Uterus (tissue), 2 donors: ENCODE measurements around the gene ADAMTS2.

Experiments
- POLR2A ChIP-seq, 2 donors: fragments of 450-650 bp; IDR thresholded peaks; one replicate each; pipeline ENCODE4 v1.6.1; 2016; ENCODE audit warnings: antibody characterized with exemption in 2 of 2, mild to moderate bottlenecking in 1 of 2, moderate library complexity in 1 of 2
- TF ChIP-seq, protein P1 (sequence below), 4 experiments: fragments of 200-600 bp in 2 of 4; fragments of 450-650 bp in 2 of 4; sonication (generic) in 2 of 4; IDR thresholded peaks; one replicate each; pipeline ENCODE4 v1.5.1; 2016 to 2019; ENCODE audit warnings: antibody characterized with exemption in 4 of 4, mild to moderate bottlenecking in 2 of 4, moderate library complexity in 1 of 4

GRCh38 chr5:179177711-179178575, 167.3 kb downstream of the ADAMTS2 start:
- TF ChIP-seq POLR2A (IDR thresholded peaks at IDR 0.05), result no peak
- TF ChIP-seq, protein P1, sequence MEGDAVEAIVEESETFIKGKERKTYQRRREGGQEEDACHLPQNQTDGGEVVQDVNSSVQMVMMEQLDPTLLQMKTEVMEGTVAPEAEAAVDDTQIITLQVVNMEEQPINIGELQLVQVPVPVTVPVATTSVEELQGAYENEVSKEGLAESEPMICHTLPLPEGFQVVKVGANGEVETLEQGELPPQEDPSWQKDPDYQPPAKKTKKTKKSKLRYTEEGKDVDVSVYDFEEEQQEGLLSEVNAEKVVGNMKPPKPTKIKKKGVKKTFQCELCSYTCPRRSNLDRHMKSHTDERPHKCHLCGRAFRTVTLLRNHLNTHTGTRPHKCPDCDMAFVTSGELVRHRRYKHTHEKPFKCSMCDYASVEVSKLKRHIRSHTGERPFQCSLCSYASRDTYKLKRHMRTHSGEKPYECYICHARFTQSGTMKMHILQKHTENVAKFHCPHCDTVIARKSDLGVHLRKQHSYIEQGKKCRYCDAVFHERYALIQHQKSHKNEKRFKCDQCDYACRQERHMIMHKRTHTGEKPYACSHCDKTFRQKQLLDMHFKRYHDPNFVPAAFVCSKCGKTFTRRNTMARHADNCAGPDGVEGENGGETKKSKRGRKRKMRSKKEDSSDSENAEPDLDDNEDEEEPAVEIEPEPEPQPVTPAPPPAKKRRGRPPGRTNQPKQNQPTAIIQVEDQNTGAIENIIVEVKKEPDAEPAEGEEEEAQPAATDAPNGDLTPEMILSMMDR (IDR thresholded peaks at IDR 0.05), result no peak
